DOHH2 (cell line): ENCODE data around the gene HIVEP1.

Experiments
- H3F3A ChIP-seq: fragments of 200-600 bp; sonication (generic), shearing (Covaris generic); 2 replicates; pipeline ENCODE4 v1.6.0; 2016; ENCODE audit warnings: antibody characterized with exemption, mild to moderate bottlenecking; ENCODE audit not compliant: control insufficient read depth, insufficient read depth
- H3K27ac ChIP-seq: fragments of 200-600 bp; sonication (generic); 2 replicates; pipeline ENCODE4 v1.5.1; 2014; ENCODE audit warnings: low read depth, mild to moderate bottlenecking, low read length, moderate library complexity
- H3K27me3 ChIP-seq: fragments of 200-600 bp; sonication (generic); 2 replicates; pipeline ENCODE4 v1.6.1; 2014; ENCODE audit warnings: mild to moderate bottlenecking, low read length, mixed read lengths; ENCODE audit not compliant: control insufficient read depth
- H3K36me3 ChIP-seq: fragments of 200-600 bp; sonication (generic); 2 replicates; pipeline ENCODE4 v1.6.1; 2014; ENCODE audit warnings: mild to moderate bottlenecking, low read length, moderate library complexity, mixed read lengths; ENCODE audit not compliant: control insufficient read depth
- H3K4me1 ChIP-seq: fragments of 200-600 bp; sonication (generic); 2 replicates; pipeline ENCODE4 v1.6.1; 2014; ENCODE audit warnings: mild to moderate bottlenecking, low read length, mixed read lengths; ENCODE audit not compliant: control insufficient read depth
- H3K4me2 ChIP-seq: fragments of 200-600 bp; sonication (generic); 2 replicates; pipeline ENCODE4 v1.6.0; 2014; ENCODE audit warnings: mild to moderate bottlenecking, low read length, moderate library complexity
- H3K4me3 ChIP-seq: fragments of 200-600 bp; sonication (generic); 2 replicates; pipeline ENCODE4 v1.5.1; 2014; ENCODE audit warnings: mild to moderate bottlenecking, low read length, mixed read lengths
- H3K79me2 ChIP-seq: fragments of 200-600 bp; sonication (generic); 2 replicates; pipeline ENCODE4 v1.6.1; 2014; ENCODE audit warnings: mild to moderate bottlenecking, low read length, mixed read lengths; ENCODE audit not compliant: control insufficient read depth
- H3K9me2 ChIP-seq: fragments of 200-600 bp; sonication (generic); replicated peaks from 2 replicates; pipeline ENCODE4 v1.6.1; 2014; ENCODE audit warnings: mild to moderate bottlenecking, low read length, mixed read lengths; ENCODE audit not compliant: control insufficient read depth
- H3K9me3 ChIP-seq: fragments of 200-600 bp; sonication (generic); 2 replicates; pipeline ENCODE4 v1.6.1; 2014; ENCODE audit warnings: antibody characterized with exemption, low read length, mixed read lengths; ENCODE audit not compliant: control insufficient read depth, insufficient read depth
- H4K20me1 ChIP-seq: fragments of 200-600 bp; sonication (generic); 2 replicates; pipeline ENCODE4 v1.6.0; 2014; ENCODE audit warnings: low read depth, mild to moderate bottlenecking, antibody characterized with exemption, low read length, moderate library complexity; ENCODE audit not compliant: control insufficient read depth, insufficient read depth
- CTCF ChIP-seq: fragments of 200-600 bp; sonication (generic); IDR thresholded peaks from one replicate; pipeline ENCODE4 v1.5.1; 2014; ENCODE audit warnings: antibody characterized with exemption, mild to moderate bottlenecking, low read depth, low read length; ENCODE audit not compliant: poor library complexity, severe bottlenecking
- EZH2phosphoT487 ChIP-seq: fragments of 200-600 bp; sonication (generic); IDR thresholded peaks from 2 replicates; pipeline ENCODE4 v1.6.1; 2017; ENCODE audit warnings: borderline replicate concordance, mild to moderate bottlenecking, antibody characterized with exemption, low read length, moderate library complexity, mixed read lengths

Gene HIVEP1

GRCh38 chr6:11974089-11974488 lies 38.0 kb upstream of the HIVEP1 start:
- TF ChIP-seq CTCF = no peak
- TF ChIP-seq EZH2phosphoT487 = no peak

GRCh38 chr6:11975353-11975977 lies 36.6 kb upstream of the HIVEP1 start:
- Histone ChIP-seq H3K27me3 (no peaks in the 10 kb centered on the region; the same call in 1 of the 2 replicates), H3K27ac (no peak overlapping the region), H4K20me1 (no peaks in the 10 kb centered on the region), H3K4me1 (no peaks in the 10 kb centered on the region), H3K36me3 (no peaks in the 10 kb centered on the region), H3K9me2 (no peaks in the 10 kb centered on the region), H3F3A (no peaks in the 10 kb centered on the region), H3K9me3 (no peaks in the 10 kb centered on the region), H3K4me3 (no peak overlapping the region), H3K79me2 (no peaks in the 10 kb centered on the region), H3K4me2 (no peak overlapping the region)
- TF ChIP-seq EZH2phosphoT487 (no peak), CTCF (no peak)

More at GRCh38 chr6:11974089-11974488, 38.0 kb upstream of the HIVEP1 start:
- Histone ChIP-seq H3K36me3 (no peaks in the 10 kb centered on the region), H3K9me2 (no peaks in the 10 kb centered on the region), H3K9me3 (no peaks in the 10 kb centered on the region), H3K4me3 (no peak overlapping the region), H4K20me1 (no peaks in the 10 kb centered on the region), H3F3A (no peaks in the 10 kb centered on the region), H3K27me3 (no peaks in the 10 kb centered on the region; the same call in 1 of the 2 replicates), H3K4me1 (no peaks in the 10 kb centered on the region), H3K4me2 (no peak overlapping the region), H3K27ac (no peak overlapping the region), H3K79me2 (no peaks in the 10 kb centered on the region)

DNA sequence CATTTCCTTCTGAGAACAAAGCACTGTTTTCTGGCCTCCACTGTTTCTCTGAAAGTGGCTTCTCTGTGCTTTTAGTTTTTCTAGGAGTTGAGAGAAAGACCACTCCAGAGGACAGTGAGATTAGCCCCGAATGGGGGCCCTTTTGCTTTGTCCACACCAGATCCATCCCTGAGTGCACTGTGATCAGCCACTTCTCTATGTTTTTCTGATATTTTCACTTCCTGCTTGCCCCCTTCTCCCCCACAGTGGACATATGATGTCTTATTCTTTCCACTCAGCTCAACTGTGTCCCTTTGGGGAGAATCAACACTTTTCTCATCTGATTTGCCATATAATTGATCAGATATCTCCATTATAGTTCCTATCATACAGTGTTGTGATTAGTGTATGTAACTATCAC lies 35.6 kb upstream of the HIVEP1 start:
- no peak overlapping the region for H3K27ac ChIP-seq
- no peaks in the 10 kb centered on the region for H3K4me1 ChIP-seq
- H3K4me3 ChIP-seq = no peak overlapping the region
- no peaks in the 10 kb centered on the region for H3F3A ChIP-seq
- H3K36me3 ChIP-seq = no peaks in the 10 kb centered on the region
- H3K27me3 ChIP-seq = peaks cover 2% of the 10 kb centered on the region
- no peaks in the 10 kb centered on the region for H3K9me2 ChIP-seq
- H3K79me2 ChIP-seq = no peaks in the 10 kb centered on the region
- H3K4me2 ChIP-seq = no peak overlapping the region
- H4K20me1 ChIP-seq = no peaks in the 10 kb centered on the region
- H3K9me3 ChIP-seq = no peaks in the 10 kb centered on the region
- TF ChIP-seq CTCF = no peak
- TF ChIP-seq EZH2phosphoT487 = no peak
